Globus pallidus (tissue), 1 donor: ENCODE data around the gene PPP1R9A.
A peak's percentile ranks its signal among the peaks of the same experiment; 100 is the strongest.

ENCODE experiments used
- DNase-seq: peaks from one replicate; pipeline ENCODE4 v3.0.0-alpha.2; 2015; ENCODE audit warnings: low spot score

PPP1R9A gene

DNA sequence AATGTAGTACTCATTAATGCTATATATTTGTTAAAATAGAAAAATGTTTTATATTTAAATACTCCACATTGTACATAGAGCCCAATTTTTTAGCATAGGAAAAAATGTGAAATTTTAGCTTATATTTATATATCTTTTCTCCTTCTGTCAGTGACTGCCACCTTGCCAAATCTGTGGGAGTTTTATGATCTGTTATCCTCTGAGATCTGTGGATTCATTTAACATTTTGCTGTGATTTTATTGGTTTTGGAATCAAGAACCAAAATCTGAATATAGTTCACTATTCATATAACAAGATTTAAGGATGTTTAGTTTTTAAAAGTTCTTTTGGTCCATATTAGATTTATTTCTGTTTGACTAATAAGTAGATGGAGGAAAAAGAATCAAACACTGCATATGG is 127.9 kb downstream of the PPP1R9A start:
- DNase-seq: no peak

GRCh38 chr7:95041031-95041430 is 133.6 kb downstream of the PPP1R9A start:
- DNase-seq: no peak

- peak; percentile 70 for DNase-seq
These were observed 138.0 kb downstream of the PPP1R9A start for GRCh38 chr7:95045236-95045923.

DNA sequence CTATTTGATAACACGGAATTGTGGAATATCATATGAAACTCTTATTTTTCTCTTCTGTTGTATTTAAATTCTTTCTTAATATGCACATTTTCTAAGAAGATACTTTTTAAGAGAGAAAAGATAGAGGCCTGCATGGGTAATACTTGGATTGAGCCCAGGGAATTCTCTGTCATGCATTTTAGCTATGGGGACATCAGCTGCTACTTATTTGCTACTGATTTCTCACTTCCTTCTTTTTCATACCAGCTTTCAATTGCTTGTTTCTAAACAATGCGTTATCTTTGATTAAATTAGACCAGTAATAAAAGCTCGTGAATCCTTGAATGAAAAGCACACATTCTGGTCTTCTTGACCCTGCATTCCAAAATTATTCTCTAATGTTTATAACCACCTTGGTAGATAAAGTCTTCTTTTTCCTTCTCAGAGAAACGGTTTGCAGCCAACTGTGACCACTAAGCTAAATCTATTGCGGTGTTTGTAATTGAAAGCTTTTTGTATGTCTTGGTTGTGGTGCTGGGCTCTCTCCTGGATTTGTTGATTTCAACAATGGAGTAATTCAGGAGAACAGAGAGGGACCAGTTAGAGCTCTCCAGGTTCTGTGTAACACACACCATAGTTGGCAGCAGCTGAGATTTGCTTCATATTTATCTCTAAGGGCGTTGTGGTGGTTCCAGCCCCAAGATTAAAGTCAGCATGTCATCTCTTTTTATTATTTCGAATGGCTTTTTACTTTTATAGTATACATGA is 139.3 kb downstream of the PPP1R9A start:
- peak; percentile 80 for DNase-seq

DNA sequence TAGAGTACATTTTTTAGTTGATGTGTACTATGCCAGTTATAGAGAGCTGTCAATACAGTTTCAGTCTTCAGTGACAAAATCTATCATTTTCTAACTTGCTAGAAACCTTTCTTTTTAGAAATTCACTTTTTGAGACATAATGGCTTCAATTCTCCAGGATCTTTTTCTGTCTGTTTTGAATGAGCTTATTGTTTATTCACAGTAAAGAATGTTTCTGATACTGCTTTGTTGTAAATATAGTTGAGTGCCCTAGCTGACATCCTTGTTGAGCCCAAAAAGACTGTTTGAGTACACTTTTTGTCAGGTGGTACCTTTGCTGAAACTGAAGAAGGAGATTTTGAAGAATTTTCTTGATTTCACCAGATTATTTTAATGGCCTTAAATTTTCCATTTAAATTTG is 139.9 kb downstream of the PPP1R9A start:
- peak; percentile 64 for DNase-seq

DNA sequence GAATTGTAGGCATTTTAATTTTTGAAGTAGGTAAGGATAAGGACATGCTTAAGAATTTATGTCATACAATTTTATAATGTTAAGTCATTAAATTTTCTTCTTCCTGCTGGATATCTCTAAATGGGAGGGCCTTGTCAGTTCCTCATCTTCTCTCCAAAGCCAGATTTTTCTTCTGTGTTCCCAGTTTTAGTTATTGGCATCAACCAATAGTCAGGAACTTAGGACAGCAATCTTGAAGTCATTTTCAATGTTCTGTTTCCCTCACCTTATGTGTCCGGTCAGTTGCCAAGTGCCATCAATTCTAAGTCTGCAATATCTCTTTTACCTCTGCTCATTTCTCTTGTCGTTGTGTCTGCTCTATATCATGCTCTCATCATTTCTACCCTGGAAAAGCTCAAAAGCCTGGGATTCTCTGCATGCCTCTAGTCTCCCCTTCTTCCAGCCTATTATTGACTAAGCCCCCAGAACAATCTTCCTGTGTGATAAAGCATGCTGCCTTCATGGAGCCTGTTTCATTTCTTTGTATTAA is 145.2 kb downstream of the PPP1R9A start:
- DNase-seq: no peak

DNA sequence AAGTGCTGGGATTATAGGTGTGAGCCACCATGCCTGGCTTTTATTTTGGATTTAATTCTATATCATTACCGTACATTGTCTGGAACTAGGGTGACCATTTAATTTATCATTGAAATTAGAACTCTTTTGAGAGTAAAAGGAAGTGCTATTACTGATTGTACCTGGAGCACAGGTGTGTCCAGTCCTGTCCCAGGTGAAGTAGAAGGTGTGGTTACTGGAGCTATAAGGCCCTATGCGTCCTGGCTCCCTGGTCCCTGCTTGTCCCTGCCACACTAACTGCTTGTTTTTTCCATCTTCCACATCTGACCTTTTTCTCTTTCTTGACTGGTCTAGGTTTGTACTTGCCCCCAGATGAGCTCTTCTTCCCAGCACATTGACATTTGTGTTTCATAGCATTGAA is 147.0 kb downstream of the PPP1R9A start:
- no peak for DNase-seq

DNA sequence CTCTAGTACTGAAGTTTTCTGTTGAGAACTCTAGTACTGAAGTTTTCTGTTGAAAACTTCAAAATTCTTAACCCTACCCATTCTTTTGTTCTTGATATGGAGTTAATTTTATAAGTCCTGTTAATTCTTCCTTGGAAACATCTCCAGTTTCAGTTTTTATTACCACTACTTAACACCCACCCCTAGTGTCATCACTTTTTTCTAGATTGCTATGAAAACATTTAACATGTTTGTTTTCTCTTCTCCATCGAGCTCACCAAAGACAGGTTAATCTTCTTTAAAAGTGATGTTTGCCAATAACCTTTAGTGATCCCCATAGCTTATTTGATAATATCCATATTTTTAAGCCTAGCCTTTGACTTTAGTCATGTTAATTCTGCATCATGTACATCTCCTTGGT is 147.9 kb downstream of the PPP1R9A start:
- DNase-seq: no peak

DNA sequence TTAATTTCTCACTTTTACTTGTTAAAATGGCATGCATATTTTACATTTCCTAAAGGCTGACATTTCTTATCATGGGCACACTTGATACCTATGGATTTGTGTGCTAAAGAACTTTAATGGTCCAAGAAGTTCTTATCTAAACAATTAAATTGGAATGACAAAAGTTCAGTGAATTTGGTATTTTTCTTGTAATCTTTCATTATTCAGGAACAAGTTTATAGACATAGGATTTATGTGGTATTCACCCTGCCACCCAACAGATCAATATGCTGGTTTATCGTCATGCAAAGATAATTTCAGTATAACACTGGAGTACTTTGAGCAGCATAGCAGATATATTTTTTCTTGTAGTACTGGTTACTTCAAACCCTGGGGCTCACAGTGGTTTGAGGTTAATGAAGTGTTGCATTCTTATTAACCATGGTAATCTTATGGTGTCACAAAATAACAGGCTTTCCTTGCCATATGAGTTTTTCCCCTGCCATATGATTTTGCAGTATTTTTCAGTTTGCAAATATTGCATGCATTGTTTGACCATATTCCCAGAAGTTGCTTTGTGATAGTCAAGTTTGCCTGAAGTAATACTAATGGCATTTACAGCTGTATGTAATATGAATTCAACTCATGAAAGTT is 148.8 kb downstream of the PPP1R9A start:
- DNase-seq: no peak

- DNase-seq: no peak
These were observed 149.5 kb downstream of the PPP1R9A start for GRCh38 chr7:95056901-95057300.

- DNase-seq: no peak
These were observed 152.5 kb downstream of the PPP1R9A start for GRCh38 chr7:95059842-95060313.

GRCh38 chr7:95062901-95063300 is 155.5 kb downstream of the PPP1R9A start:
- no peak for DNase-seq

DNA sequence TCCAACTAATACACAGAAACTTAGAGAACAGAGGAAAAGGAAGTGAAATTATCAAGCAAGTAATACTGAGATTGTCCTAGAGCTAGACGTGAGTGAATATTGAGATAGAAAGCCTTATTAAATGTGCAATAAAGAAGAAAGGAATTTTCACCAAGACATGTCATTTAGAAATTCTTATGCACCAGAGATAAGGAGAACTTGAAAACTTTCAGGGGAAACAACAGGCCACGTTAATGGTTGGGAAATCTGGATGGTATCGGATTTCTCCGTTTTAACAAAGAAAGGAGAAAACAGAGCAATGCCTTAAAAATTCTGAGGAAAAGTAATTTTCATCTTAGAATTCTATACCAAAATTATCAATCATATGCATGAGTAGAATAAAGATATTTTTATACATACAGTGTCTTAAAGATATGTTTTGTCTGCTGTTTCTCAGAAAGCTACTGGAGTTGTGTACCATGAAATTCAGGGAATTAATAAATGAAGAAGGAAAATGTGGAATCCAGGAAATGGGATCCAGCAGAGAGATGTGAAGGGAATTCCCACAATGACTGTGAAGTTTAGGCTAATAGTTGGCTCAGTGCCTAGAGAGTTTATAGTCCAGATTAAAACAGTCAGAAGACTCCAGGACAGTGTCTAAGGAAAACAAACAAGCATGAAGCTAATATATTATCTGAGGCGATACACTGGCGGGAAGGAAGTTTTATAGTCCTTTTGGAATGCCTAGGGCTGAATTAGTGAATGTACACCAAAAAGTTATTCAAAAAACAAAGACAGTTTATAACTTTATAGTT is 159.5 kb downstream of the PPP1R9A start:
- no peak for DNase-seq

DNA sequence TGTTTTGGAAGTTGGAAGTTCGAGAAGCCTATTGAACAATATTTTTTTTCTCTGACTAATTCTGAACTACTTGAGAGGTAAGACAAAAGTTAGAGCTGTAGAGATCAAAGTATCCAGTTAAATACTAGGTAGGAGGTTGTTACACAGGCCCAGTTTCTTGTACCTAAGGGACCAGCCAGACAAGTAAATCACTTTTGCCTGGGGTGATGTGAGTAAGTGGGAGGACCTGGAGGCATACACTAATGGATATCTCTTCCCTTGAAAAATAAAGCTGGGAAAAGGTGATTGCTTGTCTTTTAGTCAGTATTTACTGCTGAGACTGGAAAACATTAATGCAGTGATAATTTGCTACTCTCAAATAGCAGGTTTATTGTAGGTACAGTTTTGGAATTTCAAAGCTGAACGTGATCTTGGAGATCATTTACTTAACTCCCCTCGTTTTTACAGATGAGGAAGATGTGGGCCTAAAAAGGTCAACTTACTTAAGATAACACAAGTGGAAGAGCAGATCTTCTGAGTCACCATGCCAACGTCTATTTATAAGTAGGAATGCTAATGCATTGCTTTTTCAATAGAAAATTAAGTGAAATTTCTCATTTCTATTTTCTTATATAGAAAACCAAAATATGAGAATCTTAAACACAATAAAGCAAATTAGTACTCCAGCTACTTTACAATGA is 181.3 kb downstream of the PPP1R9A start:
- DNase-seq: no peak

GRCh38 chr7:95089414-95090315 is 182.3 kb downstream of the PPP1R9A start:
- DNase-seq: no peak

DNA sequence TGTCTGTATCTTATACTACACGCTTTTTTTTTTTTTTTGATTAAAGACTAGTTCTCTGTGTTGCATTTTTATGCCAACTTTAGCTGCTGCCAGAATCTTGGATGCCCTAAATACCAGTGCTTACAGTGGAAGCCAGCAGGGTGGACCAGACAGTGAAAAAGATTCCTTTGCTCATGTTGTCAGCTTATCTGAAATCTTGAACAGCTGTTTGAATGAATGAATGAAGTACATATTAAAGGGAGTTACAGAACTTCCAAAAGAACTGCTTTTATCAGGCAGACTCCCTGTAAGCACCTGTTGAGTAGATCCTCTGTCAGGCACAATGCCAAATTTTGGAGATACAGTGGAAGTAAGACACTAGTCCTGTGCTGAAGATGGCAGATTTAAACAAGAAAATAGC is 184.9 kb downstream of the PPP1R9A start:
- no peak for DNase-seq

GRCh38 chr7:95095259-95095965 is 188.0 kb downstream of the PPP1R9A start:
- DNase-seq: peak; percentile 77

GRCh38 chr7:95095966-95096540 is 188.7 kb downstream of the PPP1R9A start:
- peak; percentile 49 for DNase-seq

- no peak for DNase-seq
These were observed 189.9 kb downstream of the PPP1R9A start for GRCh38 chr7:95097291-95097690.
